K562 (cell line): ENCODE results near the gene NEU1. TPM values are rescaled to one million over a fixed set of nuclear protein-coding genes. Genes with fewer than 3 reads are reported as not detected.

Experiments used
- CBFA2T2 ChIP-seq: fragments of 450-650 bp; conservative IDR thresholded peaks from 2 replicates; pipeline ENCODE4 v1.6.1; 2017; ENCODE audit warnings: mild to moderate bottlenecking
- CHCHD3 ChIP-seq: fragments of 250-450 bp; sonication (Bioruptor Pico); IDR thresholded peaks from 2 replicates; pipeline ENCODE4 v2.1.2; 2022; ENCODE audit warnings: mild to moderate bottlenecking
- CREBBP ChIP-seq: IDR thresholded peaks from one replicate; pipeline ENCODE4 v1.6.1; 2012; ENCODE audit warnings: low read depth, mild to moderate bottlenecking, control low read depth, inconsistent platforms, low read length
- ESRRA ChIP-seq: fragments of 450-650 bp; IDR thresholded peaks from 2 replicates; pipeline ENCODE4 v1.6.1; 2014; ENCODE audit warnings: low read depth, mild to moderate bottlenecking, moderate library complexity, borderline replicate concordance
- FOXM1 ChIP-seq, 2 experiments: fragments of 450-650 bp in 1 of 2; sonication (generic) in 1 of 2; formaldehyde crosslinking in 1 of 2; IDR thresholded peaks; 2 replicates each; pipeline versions ENCODE4 v1.6.1 to v1.9.0; 2017 to 2022; ENCODE audit warnings: low read depth in 2 of 2, mild to moderate bottlenecking in 2 of 2, missing genetic modification reagents in 1 of 2, moderate library complexity in 1 of 2
- GTF2E2 ChIP-seq: fragments of 200-800 bp; sonication (Bioruptor generic); IDR thresholded peaks from 2 replicates; pipeline ENCODE4 v1.6.1; 2016; ENCODE audit warnings: missing genetic modification characterization, missing compliant biosample characterization
- HNRNPL ChIP-seq: fragments of 200-400 bp; formaldehyde crosslinking; IDR thresholded peaks from 2 replicates; pipeline ENCODE4 v1.6.1; 2017; ENCODE audit warnings: low read depth, mild to moderate bottlenecking, low read length
- L3MBTL2 ChIP-seq: fragments of 450-650 bp; IDR thresholded peaks from 2 replicates; pipeline ENCODE4 v1.6.1; 2016; ENCODE audit warnings: mild to moderate bottlenecking, moderate library complexity
- POLR2AphosphoS5 ChIP-seq: IDR thresholded peaks from 2 replicates; pipeline ENCODE4 v1.6.1; 2011; ENCODE audit warnings: mild to moderate bottlenecking, low read depth, low read length, moderate library complexity; ENCODE audit not compliant: control insufficient read depth, insufficient read depth
- RNF2 ChIP-seq: sonication (generic); IDR thresholded peaks from 2 replicates; pipeline ENCODE4 v1.6.1; 2016
- SMARCC2 ChIP-seq: fragments of 450-650 bp; IDR thresholded peaks from 2 replicates; pipeline ENCODE4 v1.6.1; 2017; ENCODE audit warnings: antibody characterized with exemption, moderate library complexity, mild to moderate bottlenecking, low read depth
- SRF ChIP-seq, 2 experiments: fragments of 250-450, 450-650 bp in 1 of 2; sonication (Bioruptor Pico) in 1 of 2; sonication (generic) in 1 of 2; formaldehyde crosslinking; IDR thresholded peaks; 2 replicates each; pipeline versions ENCODE4 v1.5.0 to v1.5.1; 2020 to 2022; ENCODE audit warnings: mild to moderate bottlenecking in 1 of 2, missing genetic modification reagents in 1 of 2
- ZNF324 ChIP-seq: fragments of 250-450 bp; sonication (Bioruptor Pico); IDR thresholded peaks from 2 replicates; pipeline ENCODE4 v1.4.0; 2020; ENCODE audit warnings: mild to moderate bottlenecking
- ZNF584 ChIP-seq: fragments of 200-800 bp; sonication (Bioruptor generic); IDR thresholded peaks from 2 replicates; pipeline ENCODE4 v1.6.1; 2016; ENCODE audit warnings: low read depth, mild to moderate bottlenecking, missing genetic modification characterization, missing compliant biosample characterization
- polyA plus RNA-seq, 8 experiments: library from polyadenylated mRNA; depleted of rRNA in 4 of 8; stranded (reverse) in 5 of 8; unstranded in 3 of 8; fragments of >200 nt; fragmentation: Nextera tagmentation in 2 of 8; fragmentation: Illumina TruSeq in 1 of 8; extraction: Ambion mirVana in 2 of 8; extraction: Trizol in 1 of 8; gene quantifications; 2 replicates each; pipeline versions ENCODE4 v1.2.1 to v1.2.3, GENCODE V29; 2011 to 2014; ENCODE audit warnings: inconsistent platforms in 1 of 8, missing spikeins in 1 of 8
- total RNA-seq, 7 experiments: library from RNA; depleted of rRNA in 6 of 7; stranded (reverse); fragments of >200 nt in 6 of 7; fragmentation: Illumina TruSeq in 2 of 7; extraction: Trizol in 2 of 7; gene quantifications; 2 replicates each; pipeline versions ENCODE4 v1.2.1 to v1.2.3, GENCODE V29; 2011 to 2021; ENCODE audit warnings: low replicate concordance in 1 of 7
- TF ChIP-seq, protein P1 (sequence below): fragments of 250-450 bp; sonication (Bioruptor Pico); IDR thresholded peaks from 2 replicates; pipeline ENCODE4 v1.5.0; 2021; ENCODE audit warnings: mild to moderate bottlenecking, moderate library complexity
- TF ChIP-seq, protein P2 (sequence below): fragments of 250-450 bp; sonication (Bioruptor Pico); IDR thresholded peaks from 2 replicates; pipeline ENCODE4 v1.8.0; 2021; ENCODE audit warnings: borderline replicate concordance, mild to moderate bottlenecking, moderate library complexity; ENCODE audit not compliant: poor library complexity, severe bottlenecking
- TF ChIP-seq, protein P3 (sequence below): sonication (generic); formaldehyde crosslinking; IDR thresholded peaks from 2 replicates; pipeline ENCODE4 v1.8.0; 2022; ENCODE audit warnings: mild to moderate bottlenecking, missing genetic modification reagents

Gene NEU1
- total and polyA plus RNA-seq, 9 of the 15 experiments (the other 6 are each of a cell fraction or from before 2014, with no cell fraction given), result 14.8 to 67.8 (median 51.0) TPM

DNA sequence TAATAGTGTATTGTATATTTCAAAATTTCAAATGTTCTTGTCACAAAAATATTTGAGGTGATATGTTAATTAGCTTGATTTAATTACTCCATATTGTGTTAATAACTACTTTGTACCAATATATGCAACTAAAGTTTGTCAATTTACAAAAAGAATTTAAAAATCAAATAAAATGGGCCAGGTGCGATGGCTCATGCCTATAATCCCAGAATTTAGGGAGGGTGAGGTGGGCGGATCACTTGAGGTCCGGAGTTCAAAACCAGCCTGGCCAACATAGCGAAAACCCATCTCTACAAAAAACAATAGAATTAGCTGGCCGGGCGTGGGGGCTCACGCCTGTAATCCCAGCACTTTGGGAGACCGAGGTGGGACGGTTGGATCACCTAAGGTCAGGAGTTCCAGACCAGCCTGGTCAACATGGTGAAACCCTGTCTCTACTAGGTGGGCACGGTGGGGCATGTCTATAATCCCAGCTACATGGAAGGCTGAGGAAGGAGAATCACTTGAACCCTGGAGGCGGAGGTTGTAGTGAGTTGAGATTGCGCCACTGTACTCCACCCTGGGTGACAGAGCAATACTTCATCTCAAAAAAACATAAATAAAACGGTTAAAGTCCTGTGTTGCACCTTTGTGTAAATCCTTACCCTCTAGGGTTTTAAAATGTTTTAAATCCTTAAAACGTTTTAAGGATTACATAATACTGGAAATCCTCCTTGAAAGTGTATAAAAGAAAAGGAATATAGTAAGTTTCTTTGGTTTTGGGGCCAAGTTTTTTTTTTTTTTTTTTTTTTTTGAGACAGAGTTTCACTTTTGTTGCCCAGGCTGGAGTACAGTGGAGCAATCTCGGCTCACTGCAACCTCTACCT lies 31.0 kb downstream of the NEU1 start (continued):
- no peak for TF ChIP-seq CREBBP
- no peak for TF ChIP-seq GTF2E2
- peak; percentile 53; the same call in 1 of the 2 replicates for TF ChIP-seq ZNF324
- TF ChIP-seq HNRNPL, result no peak
- peak; percentile 18; the same call in 1 of the 2 replicates for TF ChIP-seq POLR2AphosphoS5
- TF ChIP-seq RNF2, result no peak
- TF ChIP-seq CBFA2T2, result no peak
- TF ChIP-seq, protein P1, sequence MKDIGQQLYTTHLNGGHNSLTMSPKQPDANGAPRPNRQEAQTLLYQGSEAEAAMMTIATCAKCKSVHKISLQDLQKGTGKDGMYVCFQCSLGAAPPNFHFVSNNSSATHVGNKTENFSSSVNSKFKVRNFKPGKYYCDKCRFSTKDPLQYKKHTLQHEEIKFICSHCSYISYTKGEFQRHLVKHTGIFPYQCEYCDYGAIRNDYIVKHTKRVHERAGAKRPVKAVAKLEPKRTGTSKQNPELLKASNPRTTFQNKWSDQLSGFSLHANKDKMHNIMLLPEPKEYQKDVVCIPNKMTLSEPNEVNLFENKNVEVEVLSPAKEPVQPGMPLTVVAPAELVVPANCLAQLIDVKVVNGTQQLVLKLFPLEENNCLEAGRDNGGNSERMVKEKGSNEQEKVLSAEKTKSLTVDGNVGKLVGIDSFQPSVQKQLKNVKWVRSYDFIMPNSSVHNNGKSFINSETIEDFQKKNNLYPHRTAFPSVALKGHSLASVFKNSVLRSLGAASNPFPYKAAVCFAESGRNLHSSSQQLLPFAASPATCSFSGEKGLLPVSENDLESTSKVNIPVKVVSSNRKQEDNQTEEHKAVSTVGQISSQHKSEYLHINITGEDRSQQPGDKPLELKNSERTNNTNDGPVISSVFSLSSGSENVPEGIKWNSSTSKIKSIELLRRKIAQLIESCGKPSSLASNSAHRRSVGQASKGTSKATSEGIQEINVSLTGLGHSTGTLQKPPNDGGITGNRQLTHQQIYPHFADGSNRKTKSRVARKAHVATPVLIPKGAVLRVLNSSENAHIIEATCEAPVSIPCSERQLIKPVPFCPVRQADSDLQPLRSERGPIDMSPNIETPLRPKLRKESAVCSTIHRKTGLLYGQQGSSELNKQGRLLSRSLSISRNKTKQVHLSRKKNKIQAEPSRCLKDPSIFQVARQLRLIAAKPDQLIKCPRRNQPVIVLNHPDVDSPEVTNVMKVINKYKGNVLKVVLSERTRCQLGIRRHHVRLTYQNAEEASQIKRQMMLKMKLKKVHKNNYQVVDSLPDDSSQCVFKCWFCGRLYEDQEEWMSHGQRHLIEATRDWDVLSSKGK (CRISPR knock-in tag), result no peak
- no peak for TF ChIP-seq ZNF584 (CRISPR knock-in tag)
- TF ChIP-seq SMARCC2, result 0 out of 2 replicates have a peak, but pooled peaks have one; percentile 64
- no peak for TF ChIP-seq L3MBTL2
- TF ChIP-seq CHCHD3 (CRISPR knock-in tag), result no peak
- no peak for TF ChIP-seq ESRRA
- TF ChIP-seq FOXM1 (IDR thresholded peaks at IDR 0.05; ENCODE audit: low read depth), result 0 out of 2 replicates have a peak, but pooled peaks have one; percentile 14
- no peak for TF ChIP-seq FOXM1 (CRISPR knock-in tag; IDR thresholded peaks at IDR 0.05; ENCODE audit: low read depth)
- TF ChIP-seq, protein P2, sequence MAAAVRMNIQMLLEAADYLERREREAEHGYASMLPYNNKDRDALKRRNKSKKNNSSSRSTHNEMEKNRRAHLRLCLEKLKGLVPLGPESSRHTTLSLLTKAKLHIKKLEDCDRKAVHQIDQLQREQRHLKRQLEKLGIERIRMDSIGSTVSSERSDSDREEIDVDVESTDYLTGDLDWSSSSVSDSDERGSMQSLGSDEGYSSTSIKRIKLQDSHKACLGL (CRISPR knock-in tag), result no peak
- TF ChIP-seq, protein P3, sequence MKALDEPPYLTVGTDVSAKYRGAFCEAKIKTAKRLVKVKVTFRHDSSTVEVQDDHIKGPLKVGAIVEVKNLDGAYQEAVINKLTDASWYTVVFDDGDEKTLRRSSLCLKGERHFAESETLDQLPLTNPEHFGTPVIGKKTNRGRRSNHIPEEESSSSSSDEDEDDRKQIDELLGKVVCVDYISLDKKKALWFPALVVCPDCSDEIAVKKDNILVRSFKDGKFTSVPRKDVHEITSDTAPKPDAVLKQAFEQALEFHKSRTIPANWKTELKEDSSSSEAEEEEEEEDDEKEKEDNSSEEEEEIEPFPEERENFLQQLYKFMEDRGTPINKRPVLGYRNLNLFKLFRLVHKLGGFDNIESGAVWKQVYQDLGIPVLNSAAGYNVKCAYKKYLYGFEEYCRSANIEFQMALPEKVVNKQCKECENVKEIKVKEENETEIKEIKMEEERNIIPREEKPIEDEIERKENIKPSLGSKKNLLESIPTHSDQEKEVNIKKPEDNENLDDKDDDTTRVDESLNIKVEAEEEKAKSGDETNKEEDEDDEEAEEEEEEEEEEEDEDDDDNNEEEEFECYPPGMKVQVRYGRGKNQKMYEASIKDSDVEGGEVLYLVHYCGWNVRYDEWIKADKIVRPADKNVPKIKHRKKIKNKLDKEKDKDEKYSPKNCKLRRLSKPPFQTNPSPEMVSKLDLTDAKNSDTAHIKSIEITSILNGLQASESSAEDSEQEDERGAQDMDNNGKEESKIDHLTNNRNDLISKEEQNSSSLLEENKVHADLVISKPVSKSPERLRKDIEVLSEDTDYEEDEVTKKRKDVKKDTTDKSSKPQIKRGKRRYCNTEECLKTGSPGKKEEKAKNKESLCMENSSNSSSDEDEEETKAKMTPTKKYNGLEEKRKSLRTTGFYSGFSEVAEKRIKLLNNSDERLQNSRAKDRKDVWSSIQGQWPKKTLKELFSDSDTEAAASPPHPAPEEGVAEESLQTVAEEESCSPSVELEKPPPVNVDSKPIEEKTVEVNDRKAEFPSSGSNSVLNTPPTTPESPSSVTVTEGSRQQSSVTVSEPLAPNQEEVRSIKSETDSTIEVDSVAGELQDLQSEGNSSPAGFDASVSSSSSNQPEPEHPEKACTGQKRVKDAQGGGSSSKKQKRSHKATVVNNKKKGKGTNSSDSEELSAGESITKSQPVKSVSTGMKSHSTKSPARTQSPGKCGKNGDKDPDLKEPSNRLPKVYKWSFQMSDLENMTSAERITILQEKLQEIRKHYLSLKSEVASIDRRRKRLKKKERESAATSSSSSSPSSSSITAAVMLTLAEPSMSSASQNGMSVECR (CRISPR knock-in tag), result peak; percentile 56
- TF ChIP-seq SRF (CRISPR knock-in tag; IDR thresholded peaks at IDR 0.05), result peak in 1 of 2 experiments; percentile 72; a peak in 1 of 4 replicates
